OCI-LY3 (cell line): ENCODE measurements around the gene WFDC5.

Experiments
- EZH2phosphoT487 ChIP-seq: fragments of 200-600 bp; shearing (Covaris generic); IDR thresholded peaks from 2 replicates; pipeline ENCODE4 v1.6.1; 2018; ENCODE audit warnings: antibody characterized with exemption, mixed run types, low read depth
- TF ChIP-seq, protein P1 (sequence below): fragments of 200-600, 300-600 bp; sonication (generic); IDR thresholded peaks from 2 replicates; pipeline ENCODE4 v1.5.1; 2014; ENCODE audit warnings: antibody characterized with exemption, low read length, low read depth

GRCh38 chr20:45094864-45095574 lies 20.0 kb downstream of the WFDC5 start:
- no peak for TF ChIP-seq EZH2phosphoT487
- TF ChIP-seq, protein P1, sequence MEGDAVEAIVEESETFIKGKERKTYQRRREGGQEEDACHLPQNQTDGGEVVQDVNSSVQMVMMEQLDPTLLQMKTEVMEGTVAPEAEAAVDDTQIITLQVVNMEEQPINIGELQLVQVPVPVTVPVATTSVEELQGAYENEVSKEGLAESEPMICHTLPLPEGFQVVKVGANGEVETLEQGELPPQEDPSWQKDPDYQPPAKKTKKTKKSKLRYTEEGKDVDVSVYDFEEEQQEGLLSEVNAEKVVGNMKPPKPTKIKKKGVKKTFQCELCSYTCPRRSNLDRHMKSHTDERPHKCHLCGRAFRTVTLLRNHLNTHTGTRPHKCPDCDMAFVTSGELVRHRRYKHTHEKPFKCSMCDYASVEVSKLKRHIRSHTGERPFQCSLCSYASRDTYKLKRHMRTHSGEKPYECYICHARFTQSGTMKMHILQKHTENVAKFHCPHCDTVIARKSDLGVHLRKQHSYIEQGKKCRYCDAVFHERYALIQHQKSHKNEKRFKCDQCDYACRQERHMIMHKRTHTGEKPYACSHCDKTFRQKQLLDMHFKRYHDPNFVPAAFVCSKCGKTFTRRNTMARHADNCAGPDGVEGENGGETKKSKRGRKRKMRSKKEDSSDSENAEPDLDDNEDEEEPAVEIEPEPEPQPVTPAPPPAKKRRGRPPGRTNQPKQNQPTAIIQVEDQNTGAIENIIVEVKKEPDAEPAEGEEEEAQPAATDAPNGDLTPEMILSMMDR = no peak
